Epithelial cell of prostate (primary cell): ENCODE data around the gene ALDH3B1.

ENCODE experiments used
- DNase-seq: peaks from one replicate; pipeline ENCODE4 v3.0.0-alpha.2; 2011; ENCODE audit warnings: low read depth, low spot score
- H3K27ac ChIP-seq: fragments of 450-650 bp; 2 replicates; pipeline ENCODE4 v1.5.1; 2017; ENCODE audit warnings: mild to moderate bottlenecking

Gene ALDH3B1

DNA sequence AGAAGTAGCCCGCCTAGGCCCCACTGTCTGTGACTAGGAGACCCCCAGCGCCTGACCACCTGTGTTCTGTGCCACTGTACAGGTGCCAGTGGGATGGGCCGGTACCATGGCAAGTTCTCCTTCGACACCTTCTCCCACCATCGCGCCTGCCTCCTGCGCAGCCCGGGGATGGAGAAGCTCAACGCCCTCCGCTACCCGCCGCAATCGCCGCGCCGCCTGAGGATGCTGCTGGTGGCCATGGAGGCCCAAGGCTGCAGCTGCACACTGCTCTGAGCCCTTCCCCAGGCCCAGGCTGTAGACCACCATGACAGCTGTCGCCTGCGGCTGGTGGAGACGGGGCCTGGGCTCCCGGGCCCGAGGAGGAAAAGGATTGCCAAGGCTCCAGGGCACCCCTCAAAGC is 17.5 kb downstream of the ALDH3B1 start:
- DNase-seq, result no peak
- H3K27ac ChIP-seq, result peak overlapping the region; percentile 61

- no peak for DNase-seq
- peak overlapping the region; percentile 61 for H3K27ac ChIP-seq
Measured at GRCh38 chr11:68028802-68029545, 18.8 kb downstream of the ALDH3B1 start.

DNA sequence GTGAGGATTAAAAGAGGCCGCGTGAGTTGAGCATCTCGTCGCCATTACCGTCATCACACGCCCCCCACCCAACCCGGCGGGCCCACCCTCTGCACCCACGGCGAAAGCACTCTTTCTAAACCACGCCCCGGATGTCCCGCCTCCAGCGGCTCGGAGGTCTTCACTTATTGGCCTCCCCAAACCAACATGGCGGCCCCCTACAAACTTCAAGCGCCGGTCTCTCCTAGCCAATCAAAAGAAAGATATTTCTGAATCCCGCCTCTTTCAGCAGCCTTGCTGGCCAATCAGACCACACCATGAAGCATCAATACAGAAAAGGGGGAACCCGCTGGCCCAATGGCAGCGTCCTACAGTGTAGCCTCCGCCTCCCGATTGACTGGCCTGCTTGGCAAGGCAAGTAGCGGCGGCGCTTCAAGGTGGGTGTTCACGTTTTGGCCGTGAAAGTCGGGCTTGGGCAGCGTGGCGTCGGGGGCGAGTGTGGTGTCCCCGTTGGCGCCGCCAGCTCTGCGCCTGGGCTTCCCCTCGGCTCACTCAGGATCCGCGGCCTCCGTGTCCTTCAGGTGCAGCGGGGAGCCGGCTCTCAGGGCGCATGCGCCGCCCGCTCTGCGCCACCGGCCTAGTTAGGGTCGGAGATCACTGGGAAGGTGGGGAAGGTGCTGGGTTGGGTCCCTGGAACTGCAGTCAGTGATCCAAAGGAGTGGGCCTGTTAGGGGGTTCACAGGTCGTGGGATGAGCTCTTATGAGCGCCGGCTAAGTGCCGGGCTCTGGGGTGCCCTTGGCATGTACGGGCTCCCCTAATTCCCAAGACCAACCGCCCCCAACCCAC is 20.4 kb downstream of the ALDH3B1 start, which contains the start of gene NDUFS8:
TSS of gene NDUFS8 (plus strand) at position 364 of the 826 bp plus-strand sequence. CDS start 1,471 bp downstream, outside the sequence.
- peak; percentile 92 for DNase-seq
- peak within 1 kb of the TSS; percentile 61 for H3K27ac ChIP-seq

DNA sequence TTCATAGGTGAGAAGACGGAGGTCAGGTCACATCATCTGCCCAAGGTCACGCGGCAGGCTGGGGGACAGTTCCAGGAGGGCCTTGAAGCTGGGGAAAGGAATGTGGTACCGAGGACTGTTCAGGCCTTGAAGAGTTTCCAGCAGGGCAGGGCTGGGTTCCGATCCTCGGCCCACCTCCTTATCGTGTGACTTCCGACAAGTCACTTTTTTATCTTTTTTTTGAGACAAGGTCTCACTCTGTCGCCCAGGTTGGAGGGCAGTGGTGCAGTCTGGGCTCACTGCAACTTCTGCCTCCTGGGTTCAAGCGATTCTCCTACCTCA is 21.0 kb downstream of the ALDH3B1 start:
- DNase-seq, result no peak
- peak overlapping the region; percentile 61 for H3K27ac ChIP-seq

GRCh38 chr11:68032003-68032402 is 21.9 kb downstream of the ALDH3B1 start:
- DNase-seq, result no peak

DNA sequence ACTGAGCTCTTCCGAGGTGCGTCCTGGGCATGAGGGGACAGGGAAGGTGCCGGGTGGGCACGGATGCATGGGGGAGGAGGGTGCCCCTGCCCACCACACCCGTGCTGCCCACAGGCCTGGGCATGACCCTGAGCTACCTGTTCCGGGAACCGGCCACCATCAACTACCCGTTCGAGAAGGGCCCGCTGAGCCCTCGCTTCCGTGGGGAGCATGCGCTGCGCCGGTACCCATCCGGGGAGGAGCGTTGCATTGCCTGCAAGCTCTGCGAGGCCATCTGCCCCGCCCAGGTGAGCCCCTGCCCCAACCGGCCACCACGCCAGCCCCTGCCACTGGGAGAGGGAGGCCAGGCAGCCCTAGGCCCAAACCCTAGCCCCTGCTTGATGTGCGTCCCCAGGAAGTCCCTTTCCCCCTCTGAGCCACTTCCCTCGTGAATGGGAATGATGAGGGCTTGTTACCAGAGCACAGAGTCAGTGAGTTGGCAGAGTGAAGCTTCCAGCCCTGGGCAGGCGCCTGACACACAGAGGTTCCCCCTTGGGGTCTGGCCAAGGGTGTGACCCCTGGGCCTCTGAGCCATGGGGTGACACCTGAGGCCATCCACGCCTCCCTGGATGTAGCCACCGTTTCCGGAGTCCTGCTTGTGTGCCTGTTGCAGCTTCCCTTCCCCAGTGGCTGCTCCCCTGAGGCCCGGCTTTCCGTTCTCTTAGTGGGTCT is 23.0 kb downstream of the ALDH3B1 start:
- DNase-seq, result no peak
- no peak overlapping the region for H3K27ac ChIP-seq

More at GRCh38 chr11:68032003-68032402, 21.9 kb downstream of the ALDH3B1 start:
- H3K27ac ChIP-seq, result no peak overlapping the region

DNA sequence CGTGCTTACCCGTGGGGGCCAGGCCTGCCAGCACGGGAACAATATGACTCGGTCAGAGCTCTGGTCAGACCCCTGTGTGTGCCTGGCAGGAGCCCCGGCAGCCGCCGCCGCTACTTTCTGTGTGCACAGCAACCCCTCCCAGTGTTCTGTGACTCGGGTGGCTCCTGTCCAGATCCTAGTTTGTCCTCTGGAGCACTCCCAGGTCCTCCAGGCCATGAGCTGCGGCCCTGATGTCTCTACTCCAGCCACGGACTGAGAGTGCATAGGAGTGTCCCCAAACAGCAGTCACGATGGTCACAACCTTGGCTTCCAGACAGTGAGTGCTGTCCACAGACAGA is 23.6 kb downstream of the ALDH3B1 start:
- H3K27ac ChIP-seq, result no peak overlapping the region

GRCh38 chr11:68035266-68035876 is 25.2 kb downstream of the ALDH3B1 start:
- no peak overlapping the region for H3K27ac ChIP-seq
- no peak for DNase-seq

More for the DNA sequence above, 23.6 kb downstream of the ALDH3B1 start:
- DNase-seq, result no peak

DNA sequence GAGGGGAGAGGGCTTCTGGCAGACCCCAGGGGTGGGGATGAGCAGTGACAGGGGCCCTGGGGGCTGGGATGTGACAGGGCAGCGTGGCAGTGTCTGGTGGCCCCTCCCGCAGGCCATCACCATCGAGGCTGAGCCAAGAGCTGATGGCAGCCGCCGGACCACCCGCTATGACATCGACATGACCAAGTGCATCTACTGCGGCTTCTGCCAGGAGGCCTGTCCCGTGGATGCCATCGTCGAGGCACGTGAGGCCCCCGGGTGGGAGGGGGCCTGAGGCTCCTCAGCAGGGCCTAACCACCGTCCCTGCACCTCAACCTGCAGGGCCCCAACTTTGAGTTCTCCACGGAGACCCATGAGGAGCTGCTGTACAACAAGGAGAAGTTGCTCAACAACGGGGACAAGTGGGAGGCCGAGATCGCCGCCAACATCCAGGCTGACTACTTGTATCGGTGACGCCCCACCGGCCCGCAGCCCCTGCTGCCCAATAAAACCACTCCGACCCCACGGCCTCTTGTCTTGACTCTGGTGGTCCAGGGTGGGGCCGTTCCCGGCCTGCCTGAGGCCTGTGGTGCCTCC is 26.1 kb downstream of the ALDH3B1 start:
- H3K27ac ChIP-seq, result no peak overlapping the region
- DNase-seq, result no peak

- no peak for DNase-seq
- no peak overlapping the region for H3K27ac ChIP-seq
Measured at GRCh38 chr11:68036717-68037239, 26.7 kb downstream of the ALDH3B1 start.

GRCh38 chr11:68037411-68038225 is 27.5 kb downstream of the ALDH3B1 start:
- no peak overlapping the region for H3K27ac ChIP-seq
- DNase-seq, result no peak

DNA sequence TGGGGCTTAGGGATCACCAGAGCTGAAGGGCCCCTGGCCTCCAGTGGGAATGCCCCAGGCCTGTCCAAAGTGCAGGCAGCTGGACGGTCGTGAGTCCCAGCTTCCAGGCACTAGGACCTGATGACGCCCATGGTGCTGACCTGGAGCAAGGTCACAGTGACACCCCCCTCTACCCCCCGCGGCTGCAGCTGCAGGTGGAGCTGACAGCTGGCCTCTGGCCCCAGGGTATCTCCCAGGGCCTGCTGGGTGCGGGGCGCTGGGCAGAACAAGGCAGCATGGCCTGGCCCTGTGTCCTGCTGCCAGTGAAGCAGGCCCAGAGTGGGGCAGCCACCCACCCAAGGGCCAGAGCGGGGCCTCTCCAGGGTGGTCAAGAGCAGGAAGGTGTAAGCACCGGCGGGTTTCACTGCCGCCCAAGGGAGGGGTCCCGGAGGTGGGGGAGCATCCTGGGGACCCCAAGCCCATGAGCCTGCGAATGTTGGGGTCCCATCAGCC is 28.1 kb downstream of the ALDH3B1 start:
- DNase-seq, result no peak
- peak overlapping the region; percentile 45 for H3K27ac ChIP-seq

DNA sequence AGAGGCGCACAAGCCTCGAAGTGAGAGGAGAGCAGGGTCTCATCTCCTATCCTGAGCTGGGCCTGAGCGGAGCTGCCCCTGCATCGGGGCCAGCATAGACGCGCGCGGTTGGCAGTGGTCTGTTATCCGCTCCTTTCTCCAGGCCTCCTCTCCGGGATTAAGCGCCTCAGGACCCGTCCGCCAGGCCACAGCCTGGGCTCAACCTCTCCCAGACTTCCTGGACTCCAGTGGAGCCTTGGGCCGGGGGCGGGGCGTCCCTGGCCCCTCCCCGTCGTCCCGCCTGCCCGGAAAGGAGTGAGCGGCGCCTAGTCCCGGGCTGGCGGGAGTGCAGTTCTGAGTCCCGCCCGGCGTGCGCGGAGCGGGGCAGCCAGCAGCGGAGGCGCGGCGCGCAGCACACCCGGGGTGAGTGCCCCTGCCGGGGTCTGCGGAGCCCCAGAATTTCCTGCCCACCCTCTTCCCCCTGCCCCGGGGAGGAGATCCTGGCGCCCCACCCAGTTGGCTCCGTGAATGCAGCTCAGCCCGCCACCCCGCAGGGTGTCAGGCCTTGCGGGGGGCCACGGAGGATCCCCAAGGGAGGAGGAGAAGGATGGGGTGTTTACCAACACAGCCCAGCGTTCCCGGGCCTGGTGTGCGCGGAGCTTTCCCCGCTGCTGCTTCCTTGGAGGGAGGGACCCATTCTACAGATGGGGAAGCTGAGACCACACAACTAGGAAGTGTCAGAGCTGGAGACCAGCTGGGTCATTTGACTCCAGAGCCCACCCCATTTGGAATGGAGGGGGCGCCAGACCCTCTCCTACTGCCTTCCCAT is 28.8 kb downstream of the ALDH3B1 start, which contains the start of gene TCIRG1:
TSS of gene TCIRG1 (plus strand) at position 308 of the 808 bp plus-strand sequence. CDS start 2,247 bp downstream, outside the sequence.
- H3K27ac ChIP-seq, result peak within 1 kb of the TSS; percentile 45
- DNase-seq, result no peak

- no peak for DNase-seq
- H3K27ac ChIP-seq, result peak overlapping the region; percentile 45
Measured at GRCh38 chr11:68039526-68040086, 29.5 kb downstream of the ALDH3B1 start.

- DNase-seq, result no peak
Measured at GRCh38 chr11:68040101-68040956, 30.2 kb downstream of the ALDH3B1 start.

DNA sequence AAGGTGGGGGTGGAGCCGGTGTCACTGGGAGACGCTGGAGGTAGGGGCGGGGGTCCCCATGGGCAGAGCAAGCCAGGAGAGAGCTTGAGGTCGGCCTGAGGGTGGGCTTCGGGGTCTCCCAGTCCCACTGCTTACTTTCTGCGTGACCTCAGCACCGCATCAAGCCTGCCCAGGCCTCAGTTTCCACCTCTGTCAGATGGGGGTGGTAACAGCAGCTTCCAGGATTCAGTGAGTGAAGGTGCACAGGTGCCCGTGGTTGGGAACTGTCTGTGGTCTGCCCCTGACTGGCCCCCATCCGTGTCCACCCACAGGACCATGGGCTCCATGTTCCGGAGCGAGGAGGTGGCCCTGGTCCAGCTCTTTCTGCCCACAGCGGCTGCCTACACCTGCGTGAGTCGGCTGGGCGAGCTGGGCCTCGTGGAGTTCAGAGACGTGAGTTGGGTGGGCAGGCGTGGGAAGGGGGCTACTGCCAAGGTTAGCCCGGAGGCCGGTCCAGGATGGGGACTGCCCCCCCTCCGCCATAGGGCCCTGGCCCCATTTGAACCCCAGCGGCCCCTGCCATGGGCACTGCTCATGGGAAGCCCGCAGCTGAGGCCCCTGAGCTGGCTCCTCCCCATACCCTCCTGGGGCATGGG is 30.9 kb downstream of the ALDH3B1 start:
- DNase-seq, result no peak
- H3K27ac ChIP-seq, result peak overlapping the region; percentile 45

More at GRCh38 chr11:68040101-68040956, 30.2 kb downstream of the ALDH3B1 start:
- peak overlapping the region; percentile 45 for H3K27ac ChIP-seq
